Choroid plexus epithelial cell (primary cell): ENCODE data around the gene PHKG1.
"Not testable (repeated sequence)": the region's sequence is repeated elsewhere in the genome, so short reads cannot be mapped to it uniquely, and the experiment has no call there.

Experiments
- DNase-seq: peaks from one replicate; pipeline ENCODE4 v3.0.0-alpha.2; 2010; ENCODE audit warnings: low read depth
- H3K4me3 ChIP-seq: 2 replicates; pipeline ENCODE4 v1.5.1; 2011; ENCODE audit warnings: low read depth, mild to moderate bottlenecking, control low read depth, low read length, moderate library complexity
- CTCF ChIP-seq: conservative IDR thresholded peaks from 2 replicates; pipeline ENCODE4 v1.5.1; 2011; ENCODE audit warnings: low read depth, mild to moderate bottlenecking, control low read depth, inconsistent platforms, low read length, moderate library complexity

Gene PHKG1

GRCh38 chr7:56062382-56062781 is 30.4 kb downstream of the PHKG1 start:
- DNase-seq: peak; percentile 81
- H3K4me3 ChIP-seq: no peak overlapping the region
- no peak for TF ChIP-seq CTCF

GRCh38 chr7:56053993-56054392 is 38.8 kb downstream of the PHKG1 start:
- no peak for DNase-seq
- no peak overlapping the region for H3K4me3 ChIP-seq
- no peak for TF ChIP-seq CTCF

GRCh38 chr7:56053379-56053778 is 39.4 kb downstream of the PHKG1 start:
- no peak for DNase-seq
- no peak for TF ChIP-seq CTCF
- H3K4me3 ChIP-seq: no peak overlapping the region

GRCh38 chr7:56051339-56052191 is 41.2 kb downstream of the PHKG1 start, which contains the start of the genes CCT6A and PSPH:
TSS of gene CCT6A (plus strand) at chr7:56051765. CDS start at chr7:56051849, 84 bp downstream.
TSS of gene PSPH (minus strand) at chr7:56051444. CDS start at chr7:56021212, 30,232 bp downstream.
- DNase-seq: peak; percentile 99
- peak within 1 kb of the TSS; percentile 97 for H3K4me3 ChIP-seq
- TF ChIP-seq CTCF: no peak

- peak overlapping the region; percentile 97 for H3K4me3 ChIP-seq
- no peak for DNase-seq
Measured at GRCh38 chr7:56051053-56051338, 41.8 kb downstream of the PHKG1 start.

GRCh38 chr7:56048763-56049162 is 44.0 kb downstream of the PHKG1 start:
- not testable (repeated sequence) for DNase-seq, H3K4me3 ChIP-seq

More at GRCh38 chr7:56051053-56051338, 41.8 kb downstream of the PHKG1 start:
- TF ChIP-seq CTCF: no peak

GRCh38 chr7:56048245-56048644 is 44.5 kb downstream of the PHKG1 start:
- DNase-seq: peak; percentile 18
- no peak overlapping the region for H3K4me3 ChIP-seq
- TF ChIP-seq CTCF: no peak

- peak; percentile 21 for DNase-seq
- H3K4me3 ChIP-seq: not testable (repeated sequence)
Measured at GRCh38 chr7:56047446-56048116, 45.2 kb downstream of the PHKG1 start.
